Endothelial cell of umbilical vein (primary cell): ENCODE data around the gene ZBTB7C. TPM values are rescaled to one million over a fixed set of nuclear protein-coding genes. Genes with fewer than 3 reads are reported as not detected.

Experiments
- BruUV-seq: library from RNA; stranded (reverse); fragments of 400-500 nt; replicated peaks from 2 replicates; lab custom pipeline; 2021; lab: Mats Ljungman, UMichigan
- CTCF ChIA-PET: fragments of 300-600, 350-600 bp; sonication (Branson Sonifier 250); formaldehyde crosslinking; loops from one replicate; lab custom pipeline; 2021; ENCODE audit warnings: antibody characterized with exemption, inconsistent platforms; lab: Charles Lee
- POLR2A ChIA-PET: fragments of 300-600, 350-600 bp; sonication (Branson Sonifier 250); formaldehyde crosslinking; loops from one replicate; lab custom pipeline; 2021; ENCODE audit warnings: antibody characterized with exemption, inconsistent platforms; lab: Charles Lee
- DNase-seq: peaks from one replicate; pipeline ENCODE4 v3.0.0-alpha.2; 2011; ENCODE audit warnings: low read depth, low spot score
- FAIRE-seq: peaks from 2 replicates; lab custom pipeline; 2011; peaks lifted over from hg19 to GRCh38; lab: Jason Lieb, UNC
- H2AFZ ChIP-seq: 2 replicates; pipeline ENCODE4 v1.6.0; 2012; ENCODE audit warnings: low read depth, low read length, control low read depth, inconsistent platforms
- H3K27ac ChIP-seq: 2 replicates; pipeline ENCODE4 v1.5.1; 2011; ENCODE audit warnings: low read depth, mild to moderate bottlenecking, control low read depth, low read length, moderate library complexity; ENCODE audit not compliant: insufficient read depth
- H3K27me3 ChIP-seq, 2 experiments: 2 replicates each; pipeline versions ENCODE4 v1.6.0 to v1.6.1; 2011; ENCODE audit warnings: low read length in 2 of 2, mixed read lengths in 1 of 2; ENCODE audit not compliant: control insufficient read depth in 2 of 2, insufficient read depth in 2 of 2
- H3K36me3 ChIP-seq, 2 experiments: 2 replicates in 1 of 2; 3 replicates in 1 of 2; pipeline ENCODE4 v1.5.1; 2011; ENCODE audit warnings: low read length in 2 of 2, mild to moderate bottlenecking in 1 of 2, moderate library complexity in 1 of 2; ENCODE audit not compliant: control insufficient read depth in 2 of 2, insufficient read depth in 2 of 2; ENCODE audit errors: extremely low read depth in 1 of 2
- H3K4me1 ChIP-seq: 3 replicates; pipeline ENCODE4 v1.5.1; 2011; ENCODE audit warnings: mild to moderate bottlenecking, low read length; ENCODE audit not compliant: control insufficient read depth, insufficient read depth; ENCODE audit errors: extremely low read depth
- H3K4me2 ChIP-seq: 2 replicates; pipeline ENCODE4 v1.6.1; 2011; ENCODE audit warnings: low read length, control low read depth, mixed read lengths; ENCODE audit not compliant: insufficient read depth
- H3K4me3 ChIP-seq, 3 experiments: fragments of 200-600 bp in 1 of 3; sonication (generic), shearing (Covaris generic) in 1 of 3; replicated peaks in 1 of 3; 2 replicates each; pipeline ENCODE4 v1.5.1; 2011 to 2016; ENCODE audit warnings: control low read depth in 3 of 3, low read length in 3 of 3, mild to moderate bottlenecking in 2 of 3, inconsistent platforms in 1 of 3, low read depth in 1 of 3, moderate library complexity in 1 of 3; ENCODE audit not compliant: insufficient read depth in 1 of 3
- H3K79me2 ChIP-seq: 2 replicates; pipeline ENCODE4 v1.6.0; 2012; ENCODE audit warnings: low read length, inconsistent platforms; ENCODE audit not compliant: control insufficient read depth, insufficient read depth
- H3K9ac ChIP-seq: replicated peaks from 2 replicates; pipeline ENCODE3; 2011; ENCODE audit warnings: low read length, control low read depth; ENCODE audit not compliant: insufficient read depth; ENCODE audit errors: extremely low read depth
- H3K9me1 ChIP-seq: replicated peaks from 3 replicates; pipeline ENCODE4 v1.6.0; 2011; ENCODE audit warnings: mild to moderate bottlenecking, low read length; ENCODE audit not compliant: control insufficient read depth, insufficient read depth; ENCODE audit errors: extremely low read depth
- H3K9me3 ChIP-seq: replicated peaks from 2 replicates; pipeline ENCODE4 v1.5.1; 2012; ENCODE audit warnings: low read length, inconsistent platforms; ENCODE audit not compliant: control insufficient read depth, insufficient read depth
- H4K20me1 ChIP-seq: replicated peaks from 2 replicates; pipeline ENCODE3; 2011; ENCODE audit warnings: mild to moderate bottlenecking, low read length; ENCODE audit not compliant: control insufficient read depth, insufficient read depth; ENCODE audit errors: extremely low read depth
- EZH2 ChIP-seq: IDR thresholded peaks from 2 replicates; pipeline ENCODE4 v1.6.1; 2012; ENCODE audit warnings: borderline replicate concordance, low read depth, mild to moderate bottlenecking, moderate library complexity, low read length, inconsistent platforms; ENCODE audit not compliant: severe bottlenecking
- FOS ChIP-seq: IDR thresholded peaks from 2 replicates; pipeline ENCODE4 v1.6.1; 2011; ENCODE audit warnings: mild to moderate bottlenecking, low read length, moderate library complexity, borderline replicate concordance; ENCODE audit not compliant: insufficient read depth
- GATA2 ChIP-seq: IDR thresholded peaks from 2 replicates; pipeline ENCODE4 v1.7.0; 2011; ENCODE audit warnings: low read depth, mild to moderate bottlenecking, moderate library complexity, mixed read lengths, low read length; ENCODE audit not compliant: insufficient read length, insufficient read depth
- JUN ChIP-seq: IDR thresholded peaks from 2 replicates; pipeline ENCODE4 v1.6.1; 2011; ENCODE audit warnings: borderline replicate concordance, low read depth; ENCODE audit not compliant: insufficient read length, insufficient read depth
- MAX ChIP-seq: IDR thresholded peaks from 2 replicates; pipeline ENCODE4 v1.6.1; 2011; ENCODE audit not compliant: insufficient read depth, insufficient read length
- MYC ChIP-seq: IDR thresholded peaks from one replicate; pipeline ENCODE4 v1.6.1; 2011; ENCODE audit warnings: mild to moderate bottlenecking, low read depth, low read length
- POLR2A ChIP-seq: IDR thresholded peaks from 2 replicates; pipeline ENCODE4 v1.6.1; 2012; ENCODE audit warnings: low read depth, mild to moderate bottlenecking, control low read depth, low read length
- POLR2AphosphoS5 ChIP-seq: IDR thresholded peaks from 2 replicates; pipeline ENCODE4 v1.6.1; 2012; ENCODE audit warnings: low read depth, mild to moderate bottlenecking, control low read depth, low read length, moderate library complexity; ENCODE audit not compliant: insufficient read depth
- dilution Hi-C: fragments of 300-500 bp; cut with MboI; formaldehyde crosslinking; loops from one replicate; pipeline ENCODE4 v1.15.0; 2019; ENCODE audit warnings: low sequenced_read_pairs; ENCODE audit not compliant: extremely low pct_ligation_motif_present
- intact Hi-C: fragments of 100-400 bp; cut with micrococcal nuclease; formaldehyde crosslinking; loops from one replicate; pipeline ENCODE4 v1.10.0; 2022
- polyA plus RNA-seq, 4 experiments: library from polyadenylated mRNA; depleted of rRNA in 3 of 4; stranded (reverse) in 3 of 4; unstranded in 1 of 4; fragments of >200 nt; gene quantifications; 2 replicates each; pipeline versions ENCODE4 v1.2.1 to v1.2.3, GENCODE V29; 2011 to 2012; ENCODE audit warnings: missing spikeins in 1 of 4
- total RNA-seq: library from RNA; stranded (reverse); gene quantifications from 2 replicates; pipeline ENCODE4 v1.2.3, GENCODE V29; 2021
- TF ChIP-seq, protein P1 (sequence below), 2 donors: IDR thresholded peaks; 1 replicate in 1 of 2; 2 replicates in 1 of 2; pipeline ENCODE4 v1.5.1; 2011; ENCODE audit warnings: low read length in 2 of 2, mild to moderate bottlenecking in 2 of 2, moderate library complexity in 2 of 2, control low read depth in 1 of 2, inconsistent platforms in 1 of 2, low read depth in 1 of 2; ENCODE audit not compliant: insufficient read depth in 1 of 2; ENCODE audit errors: extremely low read depth in 1 of 2

Gene ZBTB7C
- total and polyA plus RNA-seq, 2 donors (not counting 3 experiments of a cell fraction or from before 2014, with no cell fraction given): not detected

GRCh38 chr18:48181857-48182256, 227.3 kb downstream of the ZBTB7C start:
- intact Hi-C loops: no loop called here
- no peaks in the 10 kb centered on the region for H3K9me1 ChIP-seq
- no peaks in the 10 kb centered on the region for H4K20me1 ChIP-seq
- TF ChIP-seq GATA2 (no peak), JUN (no peak), MYC (no peak), POLR2A (no peak), POLR2AphosphoS5 (no peak), EZH2 (no peak), MAX (no peak), FOS (no peak)
- TF ChIP-seq, protein P1, sequence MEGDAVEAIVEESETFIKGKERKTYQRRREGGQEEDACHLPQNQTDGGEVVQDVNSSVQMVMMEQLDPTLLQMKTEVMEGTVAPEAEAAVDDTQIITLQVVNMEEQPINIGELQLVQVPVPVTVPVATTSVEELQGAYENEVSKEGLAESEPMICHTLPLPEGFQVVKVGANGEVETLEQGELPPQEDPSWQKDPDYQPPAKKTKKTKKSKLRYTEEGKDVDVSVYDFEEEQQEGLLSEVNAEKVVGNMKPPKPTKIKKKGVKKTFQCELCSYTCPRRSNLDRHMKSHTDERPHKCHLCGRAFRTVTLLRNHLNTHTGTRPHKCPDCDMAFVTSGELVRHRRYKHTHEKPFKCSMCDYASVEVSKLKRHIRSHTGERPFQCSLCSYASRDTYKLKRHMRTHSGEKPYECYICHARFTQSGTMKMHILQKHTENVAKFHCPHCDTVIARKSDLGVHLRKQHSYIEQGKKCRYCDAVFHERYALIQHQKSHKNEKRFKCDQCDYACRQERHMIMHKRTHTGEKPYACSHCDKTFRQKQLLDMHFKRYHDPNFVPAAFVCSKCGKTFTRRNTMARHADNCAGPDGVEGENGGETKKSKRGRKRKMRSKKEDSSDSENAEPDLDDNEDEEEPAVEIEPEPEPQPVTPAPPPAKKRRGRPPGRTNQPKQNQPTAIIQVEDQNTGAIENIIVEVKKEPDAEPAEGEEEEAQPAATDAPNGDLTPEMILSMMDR (IDR thresholded peaks at IDR 0.05; ENCODE audit: extremely low read depth in 1 of 2, insufficient read depth in 1 of 2, low read depth in 1 of 2, low read length in 2 of 2): no peak
- dilution Hi-C loops: no loop called here
- no peak overlapping the region for H3K9ac ChIP-seq
- no TSS peak for BruUV-seq
- H3K27ac ChIP-seq: no peak overlapping the region
- ChIA-PET CTCF (interaction anchor here (1.4 kb wide), 1 partner anchor 16 kb away, joined by 3 read pairs; no protein-coding TSS in a partner anchor), POLR2A (no interaction called here)
- peaks cover 6 to 7% of the 10 kb centered on the region in 2 experiments for H3K27me3 ChIP-seq
- FAIRE-seq: no peak
- H3K4me2 ChIP-seq: no peak overlapping the region
- H3K9me3 ChIP-seq: no peaks in the 10 kb centered on the region
- no peak overlapping the region for H2AFZ ChIP-seq
- DNase-seq: no peak
- H3K4me1 ChIP-seq: no peaks in the 10 kb centered on the region
- H3K4me3 ChIP-seq: no peak overlapping the region
- no peaks in the 10 kb centered on the region for H3K79me2 ChIP-seq
- no peaks in the 10 kb centered on the region for H3K36me3 ChIP-seq
